Stimulated activated CD8-positive, alpha-beta memory T cell treated with anti-CD3 and anti-CD28 coated beads, Interleukin-15, amount 100 ng/mL, for 4 hours (primary cell): ENCODE measurements around the gene MAGEB17.
"Not testable (repeated sequence)": the region's sequence is repeated elsewhere in the genome, so short reads cannot be mapped to it uniquely, and the experiment has no call there.

Experiments
- DNase-seq, 2 donors: peaks; one replicate each; pipeline ENCODE4 v3.0.0-alpha.2; 2020; ENCODE audit warnings: low read depth in 2 of 2

Gene MAGEB17

DNA sequence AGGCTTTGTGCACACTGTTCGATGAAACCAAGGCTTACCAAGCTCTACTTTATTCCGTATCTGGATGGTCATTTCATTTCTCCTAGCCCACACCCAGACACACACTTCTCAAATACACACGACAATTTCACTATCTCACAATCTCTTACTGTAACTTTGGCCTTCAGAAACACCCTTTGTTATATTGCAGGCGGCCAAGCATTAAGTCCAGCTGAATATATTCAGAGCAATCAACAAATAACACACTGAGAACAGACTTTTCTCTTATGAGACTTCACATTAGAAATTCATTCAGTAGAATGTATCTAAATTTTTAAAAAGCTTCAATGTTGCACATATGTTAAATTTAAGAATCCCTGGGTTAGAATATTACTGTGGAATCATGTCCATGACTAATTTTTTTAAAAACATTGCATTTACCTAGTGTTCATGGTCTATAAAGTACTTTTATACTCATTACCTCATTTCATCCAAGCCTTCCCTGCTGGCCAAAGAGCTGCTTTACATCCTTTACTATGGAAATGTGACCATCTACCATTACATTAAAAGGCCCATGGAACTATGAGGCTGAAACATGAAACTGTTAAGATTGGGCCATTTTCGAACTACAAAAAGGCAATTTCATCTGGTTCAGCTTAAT is 10.5 kb upstream of the MAGEB17 start:
- DNase-seq, result no peak

- DNase-seq, result no peak
Measured at GRCh38 chrX:16160729-16161128, 6.6 kb upstream of the MAGEB17 start.

- not testable (repeated sequence) for DNase-seq
Measured at GRCh38 chrX:16161173-16161572, 6.1 kb upstream of the MAGEB17 start.

GRCh38 chrX:16162391-16162790 is 4.9 kb upstream of the MAGEB17 start:
- no peak for DNase-seq

DNA sequence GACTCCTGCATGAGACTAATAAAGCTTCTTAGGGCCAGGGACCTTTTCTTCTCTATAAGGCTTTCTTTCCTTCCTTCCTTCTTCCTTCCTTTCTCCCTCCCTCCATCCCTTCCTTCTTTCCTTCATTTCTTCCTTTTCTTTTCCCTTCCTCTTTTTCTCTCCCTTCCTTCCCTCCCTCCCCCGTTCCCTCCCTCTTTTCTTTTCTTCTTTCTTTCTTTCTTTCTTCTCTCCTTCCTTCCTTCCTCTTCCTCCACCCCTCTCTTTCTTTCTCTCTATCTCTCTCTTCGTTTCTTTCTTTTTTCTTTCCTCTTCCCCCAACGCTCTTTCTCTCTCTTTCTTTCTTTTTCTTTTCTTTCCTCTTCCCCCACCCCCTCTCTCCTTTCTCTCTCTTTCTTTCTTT is 2.5 kb upstream of the MAGEB17 start:
- DNase-seq, result no peak

DNA sequence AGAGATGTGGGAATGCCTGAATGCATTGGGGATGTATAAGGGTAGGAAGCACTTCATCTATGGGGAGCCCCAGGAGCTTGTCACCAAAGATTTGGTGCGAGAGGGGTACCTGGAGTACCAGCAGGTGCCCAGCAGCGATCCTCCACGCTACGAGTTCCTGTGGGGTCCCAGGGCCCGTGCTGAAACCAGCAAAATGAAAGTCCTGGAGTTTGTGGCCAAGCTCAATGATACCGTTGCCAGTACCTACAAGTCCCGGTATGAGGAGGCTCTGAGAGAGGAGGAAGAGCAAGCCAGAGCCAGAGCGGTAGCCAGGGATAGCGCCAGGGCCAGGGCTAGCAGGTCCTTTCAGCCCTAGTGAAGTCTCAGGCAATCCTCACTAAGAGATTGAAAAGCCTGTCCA is 3.8 kb downstream of the MAGEB17 start:
- no peak for DNase-seq

GRCh38 chrX:16171944-16172343 is 4.7 kb downstream of the MAGEB17 start:
- no peak for DNase-seq

GRCh38 chrX:16172391-16172790 is 5.1 kb downstream of the MAGEB17 start:
- no peak for DNase-seq

DNA sequence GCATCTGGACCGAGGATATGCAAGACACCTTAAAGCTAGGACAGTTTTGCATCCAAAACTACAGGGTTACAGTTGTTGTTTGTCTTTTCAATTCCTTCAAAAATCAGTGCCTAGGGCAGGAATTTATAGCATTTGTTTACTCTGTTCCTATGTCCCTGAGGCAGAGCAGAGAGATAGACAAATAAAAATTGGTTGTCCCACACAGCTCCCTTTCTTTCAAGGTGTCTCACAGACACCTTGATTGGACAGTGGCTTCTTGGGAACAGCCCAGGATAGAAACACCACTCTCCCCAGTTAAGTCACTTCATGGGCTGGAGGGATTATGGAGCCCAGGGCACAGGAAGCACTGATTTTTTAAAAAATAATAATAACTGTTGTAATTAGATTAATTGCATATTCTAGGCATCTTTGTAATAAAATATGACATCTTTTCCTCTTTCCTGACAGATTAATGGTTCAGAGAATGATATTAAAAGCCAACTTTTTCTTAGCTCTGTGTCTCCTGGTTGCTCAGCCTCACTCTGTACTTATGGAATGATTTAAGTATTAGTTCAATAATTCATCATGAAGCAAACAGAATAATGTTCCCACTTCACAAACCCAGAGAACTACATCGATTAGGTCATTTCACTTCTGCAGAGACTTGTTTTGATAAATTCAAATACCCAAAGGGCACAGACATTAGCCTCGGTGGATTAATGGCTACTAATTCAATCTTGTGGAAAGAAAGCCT is 8.2 kb downstream of the MAGEB17 start:
- no peak for DNase-seq

DNA sequence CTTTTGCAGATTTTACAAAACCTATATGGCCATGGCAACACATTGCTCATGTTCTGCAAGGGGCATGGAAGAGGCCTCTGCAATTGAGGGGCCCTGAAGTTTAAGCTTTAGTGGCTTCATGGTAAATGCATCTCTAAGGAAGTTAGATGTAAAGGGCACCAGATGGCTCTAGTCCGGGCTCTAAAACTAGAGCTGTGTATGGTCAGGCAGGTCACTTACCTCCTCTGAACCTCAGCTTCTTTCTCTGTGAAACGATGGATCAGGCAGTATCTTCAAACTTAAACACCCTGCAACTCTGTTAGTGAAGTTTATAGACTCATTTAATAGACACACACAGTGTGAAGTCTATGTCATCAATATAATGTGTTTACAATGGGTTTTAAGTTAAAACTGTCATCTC is 10.0 kb downstream of the MAGEB17 start:
- no peak for DNase-seq

DNA sequence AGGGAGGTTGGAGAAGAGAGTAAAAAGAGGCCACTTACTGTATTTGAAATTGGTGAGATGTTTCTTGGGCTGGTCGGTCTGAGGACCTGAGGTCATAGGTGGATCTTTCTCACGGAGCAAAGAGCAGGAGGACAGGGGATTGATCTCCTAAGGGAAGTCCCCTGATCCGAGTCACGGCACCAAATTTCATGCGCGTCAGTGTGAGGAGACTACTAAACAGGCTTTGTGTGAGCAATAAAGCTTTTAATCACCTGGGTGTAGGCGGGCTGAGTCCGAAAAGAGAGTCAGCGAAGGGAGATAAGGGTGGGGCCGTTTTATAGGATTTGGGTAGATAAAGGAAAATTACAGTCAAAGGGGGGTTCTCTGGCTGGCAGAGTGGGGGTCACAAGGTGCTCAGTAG is 16.6 kb downstream of the MAGEB17 start:
- DNase-seq, result not testable (repeated sequence)

DNA sequence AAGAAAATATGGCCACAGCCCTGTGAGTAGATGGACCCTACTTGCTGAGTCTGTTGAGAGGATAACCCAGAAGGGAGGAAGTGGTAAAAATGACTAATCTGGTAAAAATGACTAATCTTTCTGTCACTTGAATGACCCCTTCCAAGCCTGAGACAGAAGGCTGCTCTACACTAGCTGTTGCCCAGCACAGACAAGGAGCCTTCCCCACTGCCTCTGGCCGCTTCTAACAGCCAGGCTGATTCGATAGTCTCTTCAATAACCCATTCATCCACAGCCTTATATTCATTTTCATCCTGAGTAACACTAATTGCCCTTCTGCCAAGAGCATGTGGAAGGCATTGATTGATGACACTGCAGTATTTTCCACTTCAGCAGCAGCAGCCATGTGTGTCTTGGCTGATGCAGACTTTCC is 18.4 kb downstream of the MAGEB17 start:
- no peak for DNase-seq

DNA sequence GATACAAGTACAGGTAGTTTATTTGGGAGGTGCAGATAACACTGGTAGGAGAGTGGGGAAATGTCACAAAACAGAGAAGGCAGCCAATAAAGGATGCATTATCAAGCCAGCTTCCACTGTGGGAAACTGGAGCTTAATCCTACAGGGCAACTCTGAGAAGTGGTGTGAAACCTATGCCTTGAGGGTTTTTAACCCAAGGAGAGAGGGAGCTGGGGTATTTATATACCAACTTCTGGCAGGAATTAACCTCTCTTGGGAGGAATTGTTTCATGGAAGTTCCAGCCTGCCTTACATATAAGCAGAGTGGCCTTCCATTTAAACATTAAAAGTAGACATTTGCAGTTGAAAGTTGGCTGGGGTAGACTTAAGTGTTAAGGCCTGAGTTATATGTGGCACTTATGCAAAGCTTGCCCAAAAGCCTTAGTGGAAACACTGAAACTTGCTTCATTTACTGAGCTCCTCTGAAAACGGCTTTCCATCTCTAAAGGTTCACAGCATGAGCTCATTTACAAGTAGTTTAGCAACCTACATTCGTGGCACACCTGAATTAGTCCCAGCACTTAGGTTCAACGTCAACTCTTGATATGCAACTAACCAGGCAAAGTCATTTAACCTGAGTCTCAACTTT is 19.2 kb downstream of the MAGEB17 start:
- no peak for DNase-seq

DNA sequence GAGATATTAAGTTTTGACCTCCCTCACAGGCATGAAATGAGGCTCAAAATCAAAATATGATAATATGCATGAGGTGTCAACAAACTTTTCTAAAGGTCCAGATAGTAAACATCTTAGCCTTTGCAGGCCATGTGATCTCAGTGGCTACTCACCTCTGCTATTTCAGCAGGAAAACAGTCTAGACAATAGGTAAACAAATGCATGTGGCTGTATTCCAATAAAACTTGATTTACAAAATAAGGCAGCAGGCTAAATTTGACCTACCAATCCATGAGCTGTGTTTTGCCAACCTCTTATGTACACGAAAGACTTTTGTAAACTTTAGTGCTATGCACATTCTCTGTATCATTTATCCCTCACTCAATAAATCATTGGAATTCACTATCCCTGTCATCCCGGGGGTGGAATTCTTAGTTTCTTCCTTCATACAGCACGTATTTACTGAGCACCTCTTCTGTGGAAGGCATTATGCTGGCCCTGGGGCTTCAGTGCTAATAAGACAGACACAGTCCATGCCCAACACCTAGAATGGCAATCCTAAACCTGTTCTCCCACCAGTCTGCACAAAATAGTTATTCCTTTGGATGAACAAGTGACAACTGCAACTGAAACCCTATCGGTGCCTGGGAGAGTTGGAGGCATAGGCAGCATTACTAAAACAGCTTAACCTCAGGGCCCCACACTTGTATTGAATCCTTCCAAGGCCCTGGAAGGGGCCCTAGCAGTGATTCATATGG is 19.9 kb downstream of the MAGEB17 start:
- DNase-seq, result no peak

- no peak for DNase-seq
Measured at GRCh38 chrX:16188687-16189086, 21.4 kb downstream of the MAGEB17 start.

DNA sequence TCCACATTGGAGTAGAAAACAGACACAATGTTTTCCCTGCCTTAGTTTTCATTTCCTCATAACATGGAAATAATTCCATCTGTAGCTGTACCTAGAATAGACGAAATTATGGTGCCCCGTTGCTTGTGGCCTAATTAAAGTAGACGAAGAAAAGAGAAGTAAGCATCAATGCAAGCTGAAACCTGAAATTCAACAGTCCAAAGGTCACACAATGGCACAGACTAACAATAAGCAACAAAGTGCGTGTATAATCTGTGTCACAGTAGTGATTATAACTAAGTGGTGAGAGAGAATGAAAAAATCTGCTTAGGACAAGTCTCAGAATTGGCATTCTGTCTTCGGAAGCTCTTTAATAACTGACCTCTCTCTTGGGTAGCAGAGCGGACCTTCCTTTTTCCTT is 24.3 kb downstream of the MAGEB17 start:
- no peak for DNase-seq

DNA sequence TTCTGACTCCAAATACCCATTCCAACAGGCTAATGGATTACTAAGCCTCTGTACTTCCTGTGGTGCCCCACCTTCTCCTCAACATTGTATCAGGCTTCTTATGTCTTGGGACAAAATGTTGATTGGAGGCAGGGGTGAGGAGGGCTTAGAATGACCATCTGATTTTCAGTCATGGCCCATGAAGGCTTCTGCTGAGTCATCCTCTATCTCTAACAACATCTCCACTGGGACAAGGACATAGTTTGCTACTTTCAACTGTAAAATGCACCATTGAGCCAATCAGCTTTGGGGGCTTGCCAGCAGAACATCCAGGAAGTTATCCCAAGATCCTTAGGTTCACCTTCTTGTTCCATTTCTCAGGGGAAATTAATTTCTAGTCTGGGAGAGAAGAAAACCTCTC is 29.5 kb downstream of the MAGEB17 start:
- DNase-seq, result no peak

DNA sequence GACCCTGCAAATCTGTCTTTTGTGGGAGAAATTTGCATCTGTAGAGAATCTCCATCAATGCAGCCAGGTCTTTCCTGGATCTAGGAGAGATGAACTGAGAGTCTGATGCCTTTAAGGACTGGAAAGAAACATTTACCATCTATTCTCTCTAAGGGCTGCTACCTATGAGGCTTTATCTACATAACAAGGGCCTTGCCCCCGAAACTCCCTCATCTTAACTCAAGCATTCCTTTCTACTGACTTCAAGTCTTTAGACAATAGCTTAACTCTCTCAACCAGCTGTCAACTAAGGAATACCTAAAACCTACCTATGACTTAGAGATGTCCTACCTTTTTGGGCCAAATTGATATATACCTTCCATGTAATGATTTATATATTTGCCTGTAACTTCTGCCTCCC is 32.1 kb downstream of the MAGEB17 start:
- DNase-seq, result no peak

GRCh38 chrX:16202943-16203342 is 35.7 kb downstream of the MAGEB17 start:
- DNase-seq, result no peak

DNA sequence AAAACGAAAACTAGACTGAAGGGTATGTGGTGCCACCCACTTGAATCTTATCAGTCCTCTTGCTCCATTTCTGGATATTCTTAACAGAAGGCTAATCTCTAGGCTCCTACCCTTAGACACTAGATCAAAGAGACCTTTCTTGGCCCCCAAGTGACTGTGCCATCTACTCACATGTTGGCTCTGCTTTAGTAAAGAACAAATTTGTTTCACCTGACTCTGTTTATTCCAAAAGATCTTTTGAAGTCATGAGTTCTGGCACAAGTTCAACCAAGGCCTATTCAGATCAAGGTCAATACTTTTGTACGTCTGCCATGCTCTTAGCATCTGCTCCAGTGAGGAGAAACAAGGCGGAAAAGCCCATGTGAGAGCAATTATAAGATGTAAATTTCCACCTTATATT is 37.3 kb downstream of the MAGEB17 start:
- no peak for DNase-seq

GRCh38 chrX:16205840-16206239 is 38.6 kb downstream of the MAGEB17 start:
- no peak for DNase-seq

- no peak for DNase-seq
Measured at GRCh38 chrX:16207634-16208033, 40.4 kb downstream of the MAGEB17 start.

GRCh38 chrX:16208601-16209000 is 41.3 kb downstream of the MAGEB17 start:
- DNase-seq, result no peak
